Measurements from ENCODE around the gene ATP5PB. TPM values are rescaled to one million over a fixed set of nuclear protein-coding genes. Genes with fewer than 3 reads are reported as not detected.

Gene ATP5PB
- polyA plus RNA-seq, 1 donor from 2014 or later, result 597 TPM

- Histone ChIP-seq H2AFZ (ENCODE audit: low read depth, low read length) (no peak overlapping the region), H3K9me2 (ENCODE audit: insufficient read depth, low read length) (no peaks in the 10 kb centered on the region), H3F3A (ENCODE audit: insufficient read depth, low read length, poor library complexity, severe bottlenecking) (no peaks in the 10 kb centered on the region), H3K27ac (ENCODE audit: low read length) (no peak overlapping the region), H3K4me3 (ENCODE audit: low read length) (no peak overlapping the region), H3K9ac (ENCODE audit: low read length) (no peak overlapping the region), H3K9me3 (ENCODE audit: low read length) (no peaks in the 10 kb centered on the region), H3K4me2 (ENCODE audit: low read length) (no peak overlapping the region), H4K20me1 (ENCODE audit: insufficient read depth) (no peaks in the 10 kb centered on the region), H3K79me2 (replicated peaks; ENCODE audit: insufficient read depth, low read length) (no peaks in the 10 kb centered on the region), H3K27me3 (ENCODE audit: insufficient read depth, low read depth, low read length) (no peaks in the 10 kb centered on the region), H3K36me3 (ENCODE audit: insufficient read depth, low read length) (no peaks in the 10 kb centered on the region)
- TF ChIP-seq EP300 (conservative IDR thresholded peaks at IDR 0.05; ENCODE audit: poor library complexity, severe bottlenecking) (no peak), RAD21 (conservative IDR thresholded peaks at IDR 0.05) (no peak), SMC3 (conservative IDR thresholded peaks at IDR 0.05; ENCODE audit: poor library complexity) (no peak), TAF1 (IDR thresholded peaks at IDR 0.05; ENCODE audit: low read depth) (no peak), CTCF (IDR thresholded peaks at IDR 0.05; ENCODE audit: poor library complexity, severe bottlenecking) (no peak), POLR2AphosphoS5 (IDR thresholded peaks at IDR 0.05) (no peak), EZH2 (IDR thresholded peaks at IDR 0.05; ENCODE audit: borderline replicate concordance, insufficient read depth, low read length, poor library complexity, severe bottlenecking) (no peak), MXI1 (conservative IDR thresholded peaks at IDR 0.05; ENCODE audit: poor library complexity, severe bottlenecking) (no peak)
- TF ChIP-seq, protein P1, sequence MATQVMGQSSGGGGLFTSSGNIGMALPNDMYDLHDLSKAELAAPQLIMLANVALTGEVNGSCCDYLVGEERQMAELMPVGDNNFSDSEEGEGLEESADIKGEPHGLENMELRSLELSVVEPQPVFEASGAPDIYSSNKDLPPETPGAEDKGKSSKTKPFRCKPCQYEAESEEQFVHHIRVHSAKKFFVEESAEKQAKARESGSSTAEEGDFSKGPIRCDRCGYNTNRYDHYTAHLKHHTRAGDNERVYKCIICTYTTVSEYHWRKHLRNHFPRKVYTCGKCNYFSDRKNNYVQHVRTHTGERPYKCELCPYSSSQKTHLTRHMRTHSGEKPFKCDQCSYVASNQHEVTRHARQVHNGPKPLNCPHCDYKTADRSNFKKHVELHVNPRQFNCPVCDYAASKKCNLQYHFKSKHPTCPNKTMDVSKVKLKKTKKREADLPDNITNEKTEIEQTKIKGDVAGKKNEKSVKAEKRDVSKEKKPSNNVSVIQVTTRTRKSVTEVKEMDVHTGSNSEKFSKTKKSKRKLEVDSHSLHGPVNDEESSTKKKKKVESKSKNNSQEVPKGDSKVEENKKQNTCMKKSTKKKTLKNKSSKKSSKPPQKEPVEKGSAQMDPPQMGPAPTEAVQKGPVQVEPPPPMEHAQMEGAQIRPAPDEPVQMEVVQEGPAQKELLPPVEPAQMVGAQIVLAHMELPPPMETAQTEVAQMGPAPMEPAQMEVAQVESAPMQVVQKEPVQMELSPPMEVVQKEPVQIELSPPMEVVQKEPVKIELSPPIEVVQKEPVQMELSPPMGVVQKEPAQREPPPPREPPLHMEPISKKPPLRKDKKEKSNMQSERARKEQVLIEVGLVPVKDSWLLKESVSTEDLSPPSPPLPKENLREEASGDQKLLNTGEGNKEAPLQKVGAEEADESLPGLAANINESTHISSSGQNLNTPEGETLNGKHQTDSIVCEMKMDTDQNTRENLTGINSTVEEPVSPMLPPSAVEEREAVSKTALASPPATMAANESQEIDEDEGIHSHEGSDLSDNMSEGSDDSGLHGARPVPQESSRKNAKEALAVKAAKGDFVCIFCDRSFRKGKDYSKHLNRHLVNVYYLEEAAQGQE (IDR thresholded peaks at IDR 0.05; ENCODE audit: borderline replicate concordance), result no peak
Observed at GRCh38 chr1:111488669-111489068, 39.4 kb downstream of the ATP5PB start.

- Histone ChIP-seq H3F3A (ENCODE audit: insufficient read depth, low read length, poor library complexity, severe bottlenecking) (no peaks in the 10 kb centered on the region), H3K9ac (ENCODE audit: low read length) (no peak overlapping the region), H4K20me1 (ENCODE audit: insufficient read depth) (no peaks in the 10 kb centered on the region), H3K9me2 (ENCODE audit: insufficient read depth, low read length) (no peaks in the 10 kb centered on the region), H3K9me3 (ENCODE audit: low read length) (no peaks in the 10 kb centered on the region), H3K27ac (ENCODE audit: low read length) (no peak overlapping the region), H3K27me3 (ENCODE audit: insufficient read depth, low read depth, low read length) (no peaks in the 10 kb centered on the region), H2AFZ (ENCODE audit: low read depth, low read length) (no peak overlapping the region), H3K4me3 (ENCODE audit: low read length) (no peak overlapping the region), H3K4me2 (ENCODE audit: low read length) (no peak overlapping the region), H3K36me3 (ENCODE audit: insufficient read depth, low read length) (no peaks in the 10 kb centered on the region), H3K79me2 (replicated peaks; ENCODE audit: insufficient read depth, low read length) (no peaks in the 10 kb centered on the region)
- TF ChIP-seq POLR2AphosphoS5 (IDR thresholded peaks at IDR 0.05) (no peak), RAD21 (conservative IDR thresholded peaks at IDR 0.05) (no peak), SMC3 (conservative IDR thresholded peaks at IDR 0.05; ENCODE audit: poor library complexity) (no peak), EP300 (conservative IDR thresholded peaks at IDR 0.05; ENCODE audit: poor library complexity, severe bottlenecking) (no peak), TAF1 (IDR thresholded peaks at IDR 0.05; ENCODE audit: low read depth) (no peak), CTCF (IDR thresholded peaks at IDR 0.05; ENCODE audit: poor library complexity, severe bottlenecking) (no peak), EZH2 (IDR thresholded peaks at IDR 0.05; ENCODE audit: borderline replicate concordance, insufficient read depth, low read length, poor library complexity, severe bottlenecking) (no peak), MXI1 (conservative IDR thresholded peaks at IDR 0.05; ENCODE audit: poor library complexity, severe bottlenecking) (no peak)
- TF ChIP-seq, protein P1 (IDR thresholded peaks at IDR 0.05; ENCODE audit: borderline replicate concordance), result no peak
Observed at GRCh38 chr1:111489604-111490003, 40.3 kb downstream of the ATP5PB start.
